ENCODE measurements around the gene NCKAP5.

DNA sequence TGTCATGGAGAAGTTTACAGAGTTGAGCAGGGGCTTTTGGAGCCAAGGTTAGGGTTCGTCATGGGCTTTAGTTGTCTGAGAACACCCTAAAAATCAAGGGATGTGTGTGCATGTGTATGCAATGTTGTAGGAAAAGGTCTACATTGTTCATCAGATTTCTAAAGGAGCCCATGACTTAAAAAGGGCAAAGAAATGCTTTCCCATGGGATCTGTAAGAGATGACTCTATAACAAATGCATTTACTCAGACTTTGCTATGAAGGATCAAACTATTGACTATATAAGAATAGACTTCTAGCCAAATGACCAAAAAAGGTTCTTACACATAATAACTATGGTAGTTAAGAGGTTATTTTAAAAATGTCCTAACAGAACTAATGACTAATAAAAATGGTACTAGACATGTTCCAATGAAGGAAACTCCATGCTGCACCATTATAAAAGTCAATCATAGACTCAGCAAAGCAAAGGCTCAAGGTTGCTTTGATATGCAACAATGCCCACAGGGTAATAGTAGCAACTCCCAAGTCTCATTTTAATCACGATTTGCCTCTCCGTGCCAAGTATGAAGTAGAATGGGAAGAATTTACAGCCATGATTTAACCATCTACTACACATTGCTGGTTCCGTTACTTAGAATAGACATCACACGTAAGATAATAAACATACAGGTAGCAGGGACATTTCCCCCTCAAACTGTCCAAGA lies 158.5 kb downstream of the NCKAP5 start:
- TF ChIP-seq, protein P1, sequence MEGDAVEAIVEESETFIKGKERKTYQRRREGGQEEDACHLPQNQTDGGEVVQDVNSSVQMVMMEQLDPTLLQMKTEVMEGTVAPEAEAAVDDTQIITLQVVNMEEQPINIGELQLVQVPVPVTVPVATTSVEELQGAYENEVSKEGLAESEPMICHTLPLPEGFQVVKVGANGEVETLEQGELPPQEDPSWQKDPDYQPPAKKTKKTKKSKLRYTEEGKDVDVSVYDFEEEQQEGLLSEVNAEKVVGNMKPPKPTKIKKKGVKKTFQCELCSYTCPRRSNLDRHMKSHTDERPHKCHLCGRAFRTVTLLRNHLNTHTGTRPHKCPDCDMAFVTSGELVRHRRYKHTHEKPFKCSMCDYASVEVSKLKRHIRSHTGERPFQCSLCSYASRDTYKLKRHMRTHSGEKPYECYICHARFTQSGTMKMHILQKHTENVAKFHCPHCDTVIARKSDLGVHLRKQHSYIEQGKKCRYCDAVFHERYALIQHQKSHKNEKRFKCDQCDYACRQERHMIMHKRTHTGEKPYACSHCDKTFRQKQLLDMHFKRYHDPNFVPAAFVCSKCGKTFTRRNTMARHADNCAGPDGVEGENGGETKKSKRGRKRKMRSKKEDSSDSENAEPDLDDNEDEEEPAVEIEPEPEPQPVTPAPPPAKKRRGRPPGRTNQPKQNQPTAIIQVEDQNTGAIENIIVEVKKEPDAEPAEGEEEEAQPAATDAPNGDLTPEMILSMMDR (IDR thresholded peaks at IDR 0.05), result no peak
- no peak for TF ChIP-seq POLR2A (IDR thresholded peaks at IDR 0.05)
